ENCODE results near the gene TIAM2. TPM values are rescaled to one million over a fixed set of nuclear protein-coding genes. Genes with fewer than 3 reads are reported as not detected.

The TIAM2 gene
- total and polyA plus RNA-seq, 9 of the 15 experiments (the other 6 are each of a cell fraction or from before 2014, with no cell fraction given): 0.73 to 6.5 (median 4.3) TPM

DNA sequence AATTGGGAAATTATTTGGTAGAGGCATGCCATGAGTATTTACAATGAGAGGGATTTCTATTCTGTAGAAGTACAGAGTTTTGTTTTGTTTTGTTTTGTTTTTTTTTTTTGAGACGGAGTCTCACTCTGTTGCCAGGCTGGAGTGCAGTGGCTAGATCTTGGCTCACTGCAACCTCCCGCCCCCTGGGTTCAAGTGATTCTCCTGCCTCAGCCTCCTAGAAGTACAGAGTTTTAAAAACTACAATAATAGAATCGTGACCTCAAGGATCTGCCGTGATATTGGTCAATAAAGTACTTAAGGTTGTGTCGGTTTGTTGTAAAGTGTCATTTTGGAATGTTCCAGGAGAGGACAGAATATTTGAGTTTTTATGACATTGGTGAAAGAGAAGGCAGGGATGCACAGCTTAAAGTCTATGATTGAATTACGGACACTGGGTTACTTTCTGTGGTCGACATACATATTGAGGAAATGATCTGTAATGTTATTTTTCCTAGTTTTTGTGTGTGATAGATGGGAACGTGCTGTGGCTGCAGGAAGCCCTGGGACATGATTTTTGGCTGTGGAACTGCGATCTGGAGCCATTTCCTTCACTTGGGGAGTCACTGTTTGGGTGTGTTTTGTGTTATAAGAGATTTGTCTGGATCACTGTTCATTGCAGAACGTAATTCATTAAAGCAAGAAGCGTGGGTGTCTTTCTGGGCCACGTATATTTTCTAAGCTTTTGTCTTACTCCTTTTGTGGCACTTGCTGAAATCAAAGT lies 59.6 kb downstream of the TIAM2 start (continued):
- TF ChIP-seq ZNF280A (IDR thresholded peaks at IDR 0.05; ENCODE audit: low read depth, partially characterized antibody): no peak
- no peak for TF ChIP-seq L3MBTL2 (IDR thresholded peaks at IDR 0.05)
- no peak for TF ChIP-seq MIER1 (IDR thresholded peaks at IDR 0.05; ENCODE audit: low read depth)
- TF ChIP-seq SNRNP70 (optimal IDR thresholded peaks at IDR 0.05; ENCODE audit: low read depth, low read length): no peak
- TF ChIP-seq ELF4 (CRISPR knock-in tag; IDR thresholded peaks at IDR 0.05): no peak
- no peak for TF ChIP-seq OTX1 (CRISPR knock-in tag; IDR thresholded peaks at IDR 0.05)
- TF ChIP-seq NONO (IDR thresholded peaks at IDR 0.05; ENCODE audit: low read depth in 2 of 2, low read length in 1 of 2): no peak
- no peak for TF ChIP-seq TOE1 (IDR thresholded peaks at IDR 0.05; ENCODE audit: borderline replicate concordance)
- no peak for TF ChIP-seq TOE1 (CRISPR knock-in tag; IDR thresholded peaks at IDR 0.05; ENCODE audit: borderline replicate concordance, low read depth)
- TF ChIP-seq U2AF1 (optimal IDR thresholded peaks at IDR 0.05; ENCODE audit: low read depth, low read length): no peak
- TF ChIP-seq MTA1 (IDR thresholded peaks at IDR 0.05; ENCODE audit: borderline replicate concordance): no peak

All from K562 (cell line).